GM18507 (cell line): ENCODE data around the gene SYNRG.
"Not testable (repeated sequence)": the region's sequence is repeated elsewhere in the genome, so short reads cannot be mapped to it uniquely, and the experiment has no call there.

Experiments
- DNase-seq: peaks from one replicate; pipeline ENCODE4 v3.0.0; 2011; ENCODE audit warnings: low read depth; ENCODE audit not compliant: insufficient read length; ENCODE audit errors: extremely low spot score
- FAIRE-seq: peaks from 2 replicates; lab custom pipeline; 2011; peaks lifted over from hg19 to GRCh38; lab: Jason Lieb, UNC

SYNRG gene, protein sequence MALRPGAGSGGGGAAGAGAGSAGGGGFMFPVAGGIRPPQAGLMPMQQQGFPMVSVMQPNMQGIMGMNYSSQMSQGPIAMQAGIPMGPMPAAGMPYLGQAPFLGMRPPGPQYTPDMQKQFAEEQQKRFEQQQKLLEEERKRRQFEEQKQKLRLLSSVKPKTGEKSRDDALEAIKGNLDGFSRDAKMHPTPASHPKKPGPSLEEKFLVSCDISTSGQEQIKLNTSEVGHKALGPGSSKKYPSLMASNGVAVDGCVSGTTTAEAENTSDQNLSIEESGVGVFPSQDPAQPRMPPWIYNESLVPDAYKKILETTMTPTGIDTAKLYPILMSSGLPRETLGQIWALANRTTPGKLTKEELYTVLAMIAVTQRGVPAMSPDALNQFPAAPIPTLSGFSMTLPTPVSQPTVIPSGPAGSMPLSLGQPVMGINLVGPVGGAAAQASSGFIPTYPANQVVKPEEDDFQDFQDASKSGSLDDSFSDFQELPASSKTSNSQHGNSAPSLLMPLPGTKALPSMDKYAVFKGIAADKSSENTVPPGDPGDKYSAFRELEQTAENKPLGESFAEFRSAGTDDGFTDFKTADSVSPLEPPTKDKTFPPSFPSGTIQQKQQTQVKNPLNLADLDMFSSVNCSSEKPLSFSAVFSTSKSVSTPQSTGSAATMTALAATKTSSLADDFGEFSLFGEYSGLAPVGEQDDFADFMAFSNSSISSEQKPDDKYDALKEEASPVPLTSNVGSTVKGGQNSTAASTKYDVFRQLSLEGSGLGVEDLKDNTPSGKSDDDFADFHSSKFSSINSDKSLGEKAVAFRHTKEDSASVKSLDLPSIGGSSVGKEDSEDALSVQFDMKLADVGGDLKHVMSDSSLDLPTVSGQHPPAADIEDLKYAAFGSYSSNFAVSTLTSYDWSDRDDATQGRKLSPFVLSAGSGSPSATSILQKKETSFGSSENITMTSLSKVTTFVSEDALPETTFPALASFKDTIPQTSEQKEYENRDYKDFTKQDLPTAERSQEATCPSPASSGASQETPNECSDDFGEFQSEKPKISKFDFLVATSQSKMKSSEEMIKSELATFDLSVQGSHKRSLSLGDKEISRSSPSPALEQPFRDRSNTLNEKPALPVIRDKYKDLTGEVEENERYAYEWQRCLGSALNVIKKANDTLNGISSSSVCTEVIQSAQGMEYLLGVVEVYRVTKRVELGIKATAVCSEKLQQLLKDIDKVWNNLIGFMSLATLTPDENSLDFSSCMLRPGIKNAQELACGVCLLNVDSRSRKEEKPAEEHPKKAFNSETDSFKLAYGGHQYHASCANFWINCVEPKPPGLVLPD (N-terminal part only)

DNA sequence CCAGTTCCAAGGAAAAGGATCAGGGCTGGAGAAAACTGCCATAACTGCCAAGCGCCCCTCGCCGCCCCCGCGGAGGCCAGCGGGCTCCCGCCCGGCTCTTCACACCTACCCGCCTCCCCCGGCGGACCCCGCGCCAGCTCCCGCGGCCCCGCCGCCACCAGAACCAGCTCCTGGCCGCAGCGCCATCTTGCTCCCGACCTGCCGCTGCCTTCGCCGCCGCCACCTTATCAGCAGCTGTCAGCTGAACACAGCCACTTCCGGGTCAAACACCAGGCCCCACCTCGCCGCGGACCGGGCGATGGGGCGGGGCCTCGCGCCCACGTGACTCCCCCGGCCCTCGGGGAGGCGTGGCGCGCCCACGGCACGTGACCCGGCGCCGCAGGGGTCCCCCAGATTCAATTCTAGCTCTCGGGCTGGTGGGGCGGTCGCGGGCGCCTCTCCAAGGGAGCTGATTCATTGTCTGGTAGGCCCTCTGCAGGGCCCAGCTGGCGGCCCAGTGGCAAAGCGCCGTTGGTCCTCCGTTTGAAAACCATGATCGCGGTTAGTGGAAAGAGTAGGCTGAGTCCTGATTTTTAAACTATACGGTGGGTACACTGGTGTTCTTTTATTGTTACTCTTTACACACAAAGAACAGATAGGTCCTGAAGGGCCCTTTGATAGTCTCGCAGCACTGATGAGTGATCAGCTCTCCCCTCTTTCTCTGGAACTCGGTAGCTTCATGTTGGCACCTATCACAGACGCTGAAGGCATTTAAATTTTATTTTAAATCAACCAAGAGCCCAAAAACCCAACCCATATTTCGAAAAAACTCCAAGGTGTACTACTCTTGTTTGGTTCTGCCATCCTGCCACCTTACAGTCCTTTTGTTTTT lies at the start of gene SYNRG:
TSS of gene SYNRG (minus strand) at position 249 of the 871 bp plus-strand sequence. CDS start at position 186, 63 bp downstream.
- peak; percentile 99 for DNase-seq
- FAIRE-seq, result no peak

DNA sequence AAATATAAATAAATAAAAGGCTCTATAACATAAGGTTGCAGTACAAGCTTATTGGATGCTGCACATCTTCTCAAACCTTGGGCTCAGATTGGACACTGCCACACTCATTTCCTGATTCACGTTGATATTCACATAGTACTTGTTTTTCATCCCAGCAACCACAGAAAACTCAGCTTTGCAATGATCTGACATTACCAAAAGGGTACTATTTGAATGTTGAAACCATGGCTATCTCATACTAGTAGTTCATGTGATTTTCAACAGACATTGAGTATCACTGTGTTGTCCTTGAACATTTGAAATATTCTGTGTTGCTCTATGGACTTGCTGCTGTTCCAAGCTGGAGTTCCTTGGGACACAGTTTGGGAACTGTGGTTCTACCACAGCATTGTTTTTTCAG lies 48.0 kb upstream of the SYNRG start:
- no peak for FAIRE-seq
- DNase-seq, result no peak

DNA sequence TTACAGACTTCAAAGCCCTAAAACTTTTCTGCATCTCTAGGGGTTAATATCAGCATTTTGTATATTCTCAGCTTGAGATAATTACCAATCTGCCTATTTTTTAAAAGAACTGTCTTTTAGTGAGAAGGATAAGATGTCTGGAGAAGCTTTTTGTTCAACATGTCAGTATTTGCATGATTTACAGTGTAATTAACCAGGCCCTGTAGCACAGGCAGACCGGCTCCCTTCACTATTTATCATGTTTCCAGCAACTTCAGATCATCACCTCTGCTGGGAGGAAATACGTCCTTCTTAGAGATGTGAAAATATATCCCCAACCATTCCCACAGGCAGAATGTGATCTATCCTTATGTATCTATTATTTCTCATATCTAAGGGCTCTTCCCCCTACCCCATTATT lies 42.6 kb upstream of the SYNRG start:
- DNase-seq, result no peak
- no peak for FAIRE-seq

DNA sequence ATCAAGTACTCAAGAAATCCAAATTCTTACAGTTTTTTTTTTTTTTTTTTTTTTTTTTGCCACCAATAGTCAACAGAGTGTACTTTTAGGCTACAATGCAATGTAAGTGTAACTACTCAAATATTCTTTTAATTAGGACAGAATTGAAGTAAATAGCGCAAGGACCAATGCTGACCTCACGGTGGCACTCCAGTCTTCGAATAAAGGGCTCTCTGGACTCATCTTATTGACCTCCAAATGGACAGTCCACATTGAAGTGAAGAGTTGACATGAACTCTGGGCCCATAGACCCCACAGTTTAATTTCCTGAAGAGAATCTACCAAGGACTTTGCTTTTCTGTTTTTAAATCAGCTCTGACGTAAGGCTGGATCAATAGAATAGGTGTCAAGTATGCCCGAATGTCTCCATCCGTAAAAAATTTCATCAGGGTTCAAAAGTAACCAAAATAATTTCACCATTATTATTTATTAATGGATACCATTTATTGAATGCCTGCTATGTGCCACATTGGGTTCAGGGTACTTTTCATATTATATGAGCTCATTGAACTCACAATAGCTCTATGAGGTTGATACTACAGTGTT lies 41.3 kb upstream of the SYNRG start:
- no peak for FAIRE-seq
- DNase-seq, result no peak

DNA sequence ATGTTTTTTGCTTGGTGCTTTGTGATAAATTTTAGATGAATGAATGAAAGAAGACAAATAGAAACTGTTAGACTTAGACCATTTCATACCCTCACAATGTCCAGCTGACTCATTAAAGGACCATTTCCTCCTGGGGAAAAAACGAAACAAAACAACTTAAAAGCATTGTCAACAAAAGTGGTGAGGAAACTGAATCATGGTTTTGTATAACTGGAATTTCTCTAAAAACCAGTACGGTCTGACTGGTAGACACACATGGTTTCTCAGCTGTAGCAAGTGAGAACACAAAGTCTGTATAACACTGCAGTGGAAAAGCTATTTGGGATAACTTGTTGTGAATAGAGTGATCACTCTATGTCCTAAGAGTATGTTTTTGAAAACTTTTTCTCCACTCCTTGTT lies 39.3 kb upstream of the SYNRG start:
- no peak for DNase-seq

DNA sequence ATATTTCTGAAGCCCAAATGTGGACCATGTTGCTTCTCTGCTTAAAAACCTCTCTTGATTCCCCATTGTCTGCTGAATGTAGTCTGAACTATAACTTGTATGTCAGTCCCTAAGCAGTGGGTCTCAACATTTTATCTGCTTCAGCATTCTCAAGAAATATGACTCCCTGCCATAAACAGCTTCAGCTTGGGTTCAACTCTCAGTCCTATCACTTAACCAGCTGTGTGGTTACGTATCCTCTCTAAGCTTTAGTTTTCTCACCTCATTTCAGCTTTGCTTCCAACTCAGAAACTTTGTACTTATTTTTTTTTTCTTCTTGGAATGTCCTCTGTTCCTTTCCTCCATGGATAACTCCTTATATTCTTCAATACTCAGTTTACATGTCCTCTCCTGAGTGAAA lies 38.6 kb upstream of the SYNRG start:
- no peak for DNase-seq
- FAIRE-seq, result no peak

More for the DNA sequence above, 39.3 kb upstream of the SYNRG start:
- FAIRE-seq, result no peak

DNA sequence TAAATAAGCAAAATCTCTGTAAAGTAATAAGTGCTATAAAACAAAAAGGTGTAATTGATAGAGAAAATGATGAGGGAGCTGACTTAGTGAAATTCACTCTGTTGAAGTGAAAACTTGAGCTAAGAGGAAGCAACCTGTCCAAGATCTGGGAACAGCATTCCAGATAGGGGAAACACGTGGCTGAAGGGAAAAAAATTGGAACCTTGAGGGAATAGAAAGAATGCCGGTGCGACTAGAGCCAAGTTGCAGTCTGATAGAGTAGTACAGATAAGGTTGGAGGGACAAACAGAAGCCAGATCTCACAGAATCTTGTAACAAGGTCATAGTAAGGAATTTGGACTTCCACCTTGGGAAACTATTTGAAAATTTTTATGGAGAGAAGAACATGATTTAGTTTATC lies 34.7 kb upstream of the SYNRG start:
- FAIRE-seq, result no peak

DNA sequence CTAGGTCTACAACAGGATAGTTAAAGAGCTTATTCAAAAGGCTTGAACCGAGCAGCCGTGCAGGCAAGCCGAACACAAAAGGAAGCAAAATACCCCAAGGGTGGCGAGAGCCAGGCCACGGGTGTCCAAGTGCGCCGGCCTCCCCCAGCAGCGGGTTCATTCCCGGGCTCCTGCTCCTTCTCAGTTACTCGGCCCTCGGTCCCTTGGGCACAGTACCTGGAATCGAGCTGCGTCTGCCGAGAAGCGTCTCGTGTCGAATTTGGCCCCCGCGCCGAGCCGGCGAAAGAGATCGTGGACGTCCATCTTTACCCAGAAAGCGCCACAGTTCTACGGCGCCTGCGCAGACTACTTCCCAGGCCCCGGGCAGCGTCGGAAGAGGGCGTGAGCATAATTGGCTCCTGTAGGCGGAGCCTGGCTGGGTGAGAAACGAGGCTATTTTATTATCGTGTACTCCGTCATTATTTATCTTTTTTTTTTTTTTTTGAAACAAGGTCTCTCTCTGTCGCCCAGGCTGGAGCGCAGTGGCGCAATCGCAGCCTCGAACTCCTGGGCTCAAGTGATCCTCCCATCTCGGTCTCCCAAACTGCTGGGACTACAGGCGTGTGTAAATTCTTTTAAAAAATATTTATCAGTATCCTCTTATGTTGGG lies 34.0 kb upstream of the SYNRG start, which contains the start of gene DDX52:
TSS of gene DDX52 (minus strand) at position 329 of the 649 bp plus-strand sequence. CDS start at position 303, 26 bp downstream.
- FAIRE-seq (no peak), DNase-seq (peak; percentile 89)

More for the DNA sequence above, 34.7 kb upstream of the SYNRG start:
- no peak for DNase-seq

DNA sequence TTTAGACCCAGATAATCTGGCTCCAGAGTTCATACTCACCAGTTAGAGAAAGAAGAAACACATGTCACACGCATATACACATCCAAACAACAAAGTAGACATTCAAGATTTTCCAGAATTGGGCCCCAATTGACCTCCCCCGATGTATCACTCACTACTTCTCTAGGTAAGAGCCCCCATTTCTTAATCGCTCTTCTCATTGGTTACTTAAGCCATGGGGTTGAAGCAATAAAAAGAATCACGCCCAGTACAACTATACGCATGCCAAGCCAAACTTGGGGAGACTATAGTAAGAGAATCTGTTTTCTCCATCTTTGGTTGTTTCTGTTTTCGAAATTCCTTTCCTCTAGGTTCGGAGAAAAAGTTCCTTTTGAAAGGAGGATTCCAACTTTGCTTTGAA lies 33.5 kb upstream of the SYNRG start:
- no peak for DNase-seq
- FAIRE-seq, result no peak

DNA sequence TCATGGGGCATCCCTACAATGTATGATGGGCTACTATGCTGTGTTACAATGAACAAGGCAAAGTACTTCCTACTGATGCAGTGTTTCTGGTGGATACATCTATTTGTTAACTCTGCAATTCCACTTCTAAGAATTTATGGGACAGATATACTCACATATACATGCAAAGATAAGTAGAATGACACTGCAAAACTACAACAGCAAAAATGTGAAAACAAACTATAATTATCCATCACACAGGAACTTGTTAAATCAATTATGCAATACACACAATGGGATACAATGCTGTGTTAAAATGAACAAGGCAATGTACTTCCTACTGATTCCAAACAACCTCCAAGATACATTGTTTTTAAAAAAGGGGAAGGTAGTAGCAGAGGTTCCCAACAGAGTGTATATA lies 30.8 kb upstream of the SYNRG start:
- FAIRE-seq (no peak), DNase-seq (no peak)

DNA sequence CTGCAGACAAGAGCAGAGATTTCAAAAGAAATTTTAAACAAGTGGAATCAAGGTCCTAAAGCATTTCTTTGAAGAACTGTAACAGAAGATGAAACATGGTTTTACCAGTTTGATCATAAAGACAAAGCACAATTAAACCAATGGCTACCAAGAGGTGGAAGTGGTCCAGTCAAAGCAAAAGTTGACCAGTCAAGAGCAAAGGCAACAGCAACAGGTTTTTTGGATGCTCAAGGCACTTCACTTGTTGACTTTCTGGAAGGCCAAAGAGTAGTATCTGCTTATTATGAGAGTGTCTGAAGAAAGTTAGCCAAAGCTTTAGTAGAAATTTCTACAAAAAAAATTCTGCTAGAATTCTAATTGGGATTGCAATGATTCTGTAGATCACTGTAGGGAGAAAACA lies 28.7 kb upstream of the SYNRG start:
- no peak for FAIRE-seq
- DNase-seq, result no peak

DNA sequence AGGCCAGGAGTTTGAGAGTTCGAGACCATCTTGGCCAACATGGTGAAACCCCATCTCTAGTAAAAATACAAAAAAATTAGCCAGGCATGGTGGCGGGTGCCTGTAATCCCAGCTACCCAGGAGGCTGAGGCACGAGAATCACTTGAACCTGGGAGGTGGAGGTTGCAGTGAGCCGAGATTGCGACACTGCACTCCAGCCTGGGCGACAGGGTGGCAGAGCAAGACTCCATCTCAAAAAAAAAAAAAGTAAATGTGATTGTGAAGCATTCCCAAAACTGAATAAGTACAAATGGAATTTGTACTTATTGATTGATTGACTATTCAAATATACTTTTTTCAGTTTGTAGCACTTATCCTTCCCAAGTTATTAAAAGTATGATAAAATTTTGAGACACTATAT lies 7.2 kb upstream of the SYNRG start:
- DNase-seq, FAIRE-seq: not testable (repeated sequence)

DNA sequence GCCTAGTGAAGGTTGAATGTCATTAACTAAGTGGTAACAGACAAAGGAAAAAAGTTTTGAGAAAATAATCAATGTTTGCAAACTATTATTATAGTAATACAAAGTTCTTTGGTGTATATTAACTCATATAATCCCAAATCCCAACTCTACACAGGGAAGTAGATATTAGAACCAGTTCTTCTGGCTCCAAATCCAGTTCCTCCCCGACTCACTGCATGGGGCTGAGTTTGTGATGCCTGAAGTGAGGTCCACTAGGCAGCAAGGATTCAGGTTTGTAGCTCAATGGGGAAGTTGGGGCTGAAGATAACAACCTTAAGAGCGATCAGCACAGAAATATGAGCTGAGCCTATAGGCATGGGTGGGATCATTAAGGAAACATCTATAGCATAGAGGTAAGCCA lies 5.6 kb upstream of the SYNRG start:
- DNase-seq (no peak), FAIRE-seq (no peak)

DNA sequence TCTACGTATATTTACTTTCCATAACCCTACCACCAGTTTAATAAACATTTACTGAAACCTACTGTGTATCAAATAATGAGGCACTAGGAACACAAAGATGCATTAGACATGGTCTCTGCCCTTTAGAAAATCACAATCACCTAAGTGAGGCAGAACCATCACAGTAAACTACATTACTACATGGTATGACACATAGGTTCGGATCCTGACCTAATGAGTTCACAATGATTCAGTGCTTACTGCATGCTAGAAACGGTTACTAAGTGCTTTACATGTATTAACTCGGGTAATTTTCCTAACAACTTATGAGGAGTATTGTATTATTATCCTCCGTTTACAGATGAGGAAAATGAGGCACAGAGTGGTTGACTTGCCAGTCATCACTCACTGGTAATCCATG lies 5.2 kb upstream of the SYNRG start:
- no peak for FAIRE-seq

DNA sequence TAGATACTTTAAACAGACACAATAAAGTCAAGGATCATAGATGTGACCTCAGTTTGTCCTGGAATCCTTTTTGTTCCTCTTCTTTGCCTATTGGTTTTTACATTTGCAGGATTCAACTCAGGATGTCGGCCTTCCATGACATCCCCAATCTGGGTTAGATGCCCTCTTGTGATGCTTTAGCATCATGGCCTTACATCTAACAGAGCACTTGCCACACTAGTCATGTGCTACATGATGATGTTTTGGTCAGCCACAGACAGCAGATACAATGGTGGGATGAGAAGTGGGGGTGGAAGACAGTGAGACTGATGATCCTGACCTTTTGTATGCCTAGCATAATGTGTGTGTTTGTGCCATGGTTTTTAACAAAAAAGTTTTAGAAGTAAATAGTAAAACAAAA lies 1.8 kb upstream of the SYNRG start:
- FAIRE-seq (no peak), DNase-seq (no peak)

More for the DNA sequence above, 5.2 kb upstream of the SYNRG start:
- no peak for DNase-seq

DNA sequence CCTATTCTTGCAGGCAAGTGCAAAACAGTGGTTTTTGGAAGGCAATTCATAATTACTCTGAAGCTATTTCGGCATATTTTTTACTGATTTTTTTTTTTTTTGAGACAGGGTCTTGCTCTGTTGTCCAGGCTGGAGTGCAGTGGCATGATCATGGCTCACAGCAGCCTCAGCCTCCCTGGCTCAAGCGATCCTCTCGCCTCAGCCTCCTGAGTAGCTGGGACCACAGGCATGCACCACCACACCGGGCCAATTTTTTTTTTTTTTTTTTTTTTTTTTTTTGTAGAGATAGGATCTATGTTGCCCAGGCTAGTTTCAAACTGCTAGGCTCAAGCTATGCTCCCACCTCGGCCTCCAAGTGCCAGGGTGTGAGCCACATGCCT lies 813 bp upstream of the SYNRG start:
- not testable (repeated sequence) for FAIRE-seq, DNase-seq

DNA sequence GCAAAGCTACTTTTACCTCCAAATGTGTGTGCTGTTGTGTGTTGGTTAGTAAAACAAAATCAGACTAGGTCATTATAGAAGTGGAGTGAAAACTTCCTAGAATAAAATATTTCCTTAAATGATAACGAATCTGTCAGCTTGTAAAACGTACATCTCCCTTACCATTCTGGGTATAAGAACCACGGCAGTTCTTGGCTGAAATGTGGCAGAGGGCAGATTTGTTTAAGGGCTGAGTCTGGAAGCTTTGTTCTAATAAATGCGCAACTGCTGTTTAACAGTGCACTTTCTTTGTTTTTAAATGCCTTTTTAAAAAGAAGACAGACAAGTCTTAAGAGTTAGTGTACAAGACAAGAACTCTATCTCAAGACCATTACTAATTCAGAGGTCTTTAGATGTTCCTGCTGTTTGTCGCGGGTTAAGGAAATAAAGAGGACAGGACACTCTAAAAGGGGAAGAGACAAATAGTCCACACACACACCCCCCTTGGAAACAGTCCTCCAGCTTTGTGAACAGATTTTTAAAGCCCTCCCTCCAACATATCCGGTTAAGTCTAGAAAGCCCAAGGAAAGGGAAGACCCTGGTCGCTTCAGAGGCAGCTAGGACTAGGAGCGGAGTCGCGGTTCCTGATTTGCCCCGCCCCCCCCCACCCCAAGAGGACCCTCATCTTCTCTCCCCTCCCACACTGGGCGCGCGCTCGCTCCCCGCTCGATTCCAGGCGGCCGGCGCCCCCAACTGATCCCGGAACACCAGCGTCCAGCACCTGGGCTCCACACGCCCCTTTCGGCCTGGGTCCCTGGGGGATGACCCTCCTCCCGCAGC lies 658 bp downstream of the SYNRG start:
- FAIRE-seq, result no peak
- no peak for DNase-seq
